HG03521 (cell line): ENCODE measurements around the gene GGA1.
"Not testable (repeated sequence)": the region's sequence is repeated elsewhere in the genome, so short reads cannot be mapped to it uniquely, and the experiment has no call there.

Source experiments
- ATAC-seq: cut with Tn5 transposase; IDR thresholded peaks from one replicate; pipeline ENCODE4 v1.9.1; 2021; ENCODE audit warnings: mild to moderate bottlenecking, moderate library complexity; ENCODE audit not compliant: unreplicated experiment

The GGA1 gene

GRCh38 chr22:37570661-37570976 is 38.0 kb upstream of the GGA1 start:
- ATAC-seq, result no peak

- no peak for ATAC-seq
Observed at GRCh38 chr22:37571258-37571991, 37.2 kb upstream of the GGA1 start.

DNA sequence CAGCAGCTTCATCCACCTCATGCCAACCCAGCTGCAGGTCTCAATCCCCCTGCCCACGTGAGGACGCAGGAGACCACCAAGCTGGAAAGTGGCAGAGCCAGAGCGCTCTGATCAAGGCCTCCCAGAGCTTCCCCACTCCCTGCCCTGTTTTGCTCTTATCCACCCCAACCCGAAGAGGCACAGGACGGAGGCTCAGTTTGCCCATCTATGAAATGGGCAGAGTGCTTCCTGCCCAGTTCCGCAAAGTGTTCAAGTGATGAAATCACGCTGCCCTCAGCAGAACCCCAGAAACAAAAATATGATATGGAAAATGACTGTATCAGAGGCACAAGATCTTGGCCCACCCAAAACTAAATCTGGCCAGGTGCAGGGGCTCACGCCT is 36.7 kb upstream of the GGA1 start:
- no peak for ATAC-seq

DNA sequence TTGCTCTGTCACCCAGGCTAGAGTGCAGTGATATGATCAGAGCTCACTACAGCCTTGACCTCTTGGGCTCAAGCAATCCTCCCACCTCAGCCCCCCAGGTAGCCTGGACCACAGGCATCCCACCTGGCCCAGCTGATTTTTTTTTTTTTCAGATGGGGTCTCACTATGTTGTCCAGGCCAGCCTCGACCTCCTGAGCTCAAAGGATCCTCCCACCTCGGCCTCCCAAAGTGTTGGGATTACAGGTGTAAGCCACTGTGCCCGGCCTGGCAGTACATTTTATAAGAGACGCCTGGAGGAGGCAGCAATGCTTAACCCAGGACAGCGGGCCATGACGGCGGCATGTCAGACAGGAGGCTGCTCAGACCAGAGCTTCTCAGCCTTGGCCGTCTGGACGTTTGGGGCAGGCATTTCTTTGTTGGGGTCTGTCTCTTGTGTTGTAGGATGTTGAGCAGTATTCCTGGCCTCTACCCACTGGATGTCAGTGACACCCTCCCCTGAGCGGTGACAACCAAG is 33.1 kb upstream of the GGA1 start:
- no peak for ATAC-seq

GRCh38 chr22:37578002-37578401 is 30.6 kb upstream of the GGA1 start:
- no peak for ATAC-seq

GRCh38 chr22:37581504-37581903 is 27.1 kb upstream of the GGA1 start:
- no peak for ATAC-seq

GRCh38 chr22:37582526-37582925 is 26.1 kb upstream of the GGA1 start:
- no peak for ATAC-seq

GRCh38 chr22:37588546-37589215 is 20.0 kb upstream of the GGA1 start:
- no peak for ATAC-seq

- no peak for ATAC-seq
Observed at GRCh38 chr22:37589636-37590035, 19.0 kb upstream of the GGA1 start.

DNA sequence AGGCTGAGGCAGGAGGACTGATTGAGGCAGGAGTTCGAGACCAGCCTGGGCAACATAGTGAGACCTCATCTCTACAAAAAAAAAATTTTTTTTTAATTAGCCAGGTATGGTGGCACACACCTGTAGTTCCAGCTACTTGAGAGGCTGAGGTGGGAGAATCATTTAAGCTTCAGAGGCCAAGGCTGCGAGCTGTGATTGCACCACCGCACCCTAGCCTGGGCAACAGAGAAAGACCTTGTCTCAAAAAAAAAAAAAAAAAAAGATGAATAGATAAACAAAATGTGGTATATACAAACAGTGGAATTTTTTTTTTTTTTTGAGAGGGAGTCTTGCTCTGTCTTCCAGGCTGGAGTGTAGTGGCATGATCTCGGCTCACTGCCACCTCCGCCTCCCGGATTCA is 17.6 kb upstream of the GGA1 start:
- ATAC-seq, result not testable (repeated sequence)

DNA sequence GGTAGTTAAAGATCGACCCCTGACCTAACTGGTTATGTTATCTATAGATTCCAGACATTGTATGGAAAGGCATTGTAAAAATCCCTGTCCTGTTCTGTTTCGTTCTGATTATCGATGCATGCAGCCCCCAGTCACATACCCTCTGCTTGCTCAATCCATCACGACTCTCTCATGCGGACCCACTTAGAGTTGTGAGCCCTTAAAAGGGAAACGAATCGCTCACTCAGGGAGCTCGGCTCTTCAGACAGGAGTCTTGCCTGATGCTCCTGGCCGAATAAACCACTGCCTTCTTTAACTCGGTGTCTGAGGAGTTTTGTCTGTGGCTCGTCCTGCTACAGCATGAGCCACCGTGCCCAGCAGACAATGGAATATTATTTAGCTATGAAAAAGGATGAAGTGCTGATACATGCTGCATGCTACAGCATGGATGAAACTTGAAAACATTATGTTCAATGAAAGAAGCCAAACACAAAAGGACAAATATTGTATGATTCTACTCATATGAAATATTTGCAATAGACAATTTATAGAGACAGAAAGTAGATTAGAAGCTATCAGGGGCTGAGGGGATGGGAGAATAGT is 16.7 kb upstream of the GGA1 start:
- no peak for ATAC-seq

- no peak for ATAC-seq
Observed at GRCh38 chr22:37594237-37594636, 14.4 kb upstream of the GGA1 start.

DNA sequence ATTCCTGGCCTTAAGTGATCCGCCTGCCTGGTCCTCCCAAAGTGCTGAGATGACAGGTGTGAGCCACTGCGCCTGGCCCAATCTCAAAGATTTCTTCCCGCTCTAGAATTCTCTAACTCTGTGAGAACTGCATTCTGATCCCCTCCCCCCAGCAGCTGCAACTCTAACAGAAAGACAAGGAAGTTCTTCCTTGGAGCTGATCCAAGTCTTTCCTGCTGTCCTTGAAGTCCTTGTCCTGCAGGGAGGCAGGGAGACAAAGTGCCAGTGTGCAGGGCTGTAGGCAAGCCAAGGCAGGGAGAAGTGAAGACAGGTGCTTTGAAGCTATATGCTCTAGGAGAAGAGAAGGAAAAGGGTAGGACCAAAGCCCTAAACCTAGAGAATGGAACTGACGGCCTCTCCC is 9.5 kb upstream of the GGA1 start:
- no peak for ATAC-seq

GRCh38 chr22:37601203-37601539 is 7.5 kb upstream of the GGA1 start:
- no peak for ATAC-seq

- ATAC-seq, result no peak
Observed at GRCh38 chr22:37601540-37602442, 6.8 kb upstream of the GGA1 start.

- ATAC-seq, result not testable (repeated sequence)
Observed at GRCh38 chr22:37602546-37603277, 5.9 kb upstream of the GGA1 start.

DNA sequence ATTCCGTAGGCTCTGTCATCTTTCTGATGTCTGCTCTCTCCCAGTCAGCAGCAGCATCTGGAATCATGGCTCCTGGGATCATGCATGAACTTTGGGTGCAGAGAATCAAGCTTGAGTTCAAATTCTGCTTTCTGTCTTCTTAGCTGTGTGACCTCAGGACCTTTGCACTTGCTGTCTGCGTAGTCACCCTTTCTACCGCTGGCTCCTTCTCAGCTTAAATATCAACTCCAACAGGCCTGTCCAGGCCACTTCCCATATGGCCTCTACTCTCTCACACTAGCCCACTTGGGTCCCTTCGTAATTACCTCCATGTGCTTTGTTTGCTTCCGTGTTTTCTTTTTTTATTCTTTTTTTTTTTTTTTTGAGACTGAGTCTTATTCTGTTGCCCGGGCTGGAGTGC is 4.6 kb upstream of the GGA1 start:
- no peak for ATAC-seq

DNA sequence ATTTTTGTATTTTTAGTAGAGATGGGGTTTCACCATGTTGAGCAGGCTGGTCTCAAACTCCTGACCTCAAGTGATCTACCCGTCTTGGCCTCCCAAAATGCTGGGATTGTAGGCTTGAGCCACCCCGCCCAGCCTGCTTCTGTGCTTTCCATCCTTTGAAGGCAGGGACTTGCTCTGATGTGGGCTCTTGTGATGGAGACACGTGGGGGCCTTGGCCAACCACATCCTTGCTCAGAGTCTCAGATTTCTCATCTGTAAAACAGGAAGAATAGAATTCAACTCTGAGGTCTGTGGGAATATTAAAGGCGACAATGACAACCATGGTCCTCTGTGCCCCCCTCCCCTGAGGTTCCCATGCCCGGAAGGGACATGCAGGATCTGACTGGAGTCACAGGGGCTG is 3.8 kb upstream of the GGA1 start:
- no peak for ATAC-seq

- no peak for ATAC-seq
Observed at GRCh38 chr22:37607010-37607934, 1.4 kb upstream of the GGA1 start.
